Measurements from ENCODE around the gene PGAP3.

Gene PGAP3

GRCh38 chr17:39678340-39679116 lies 9.3 kb downstream of the PGAP3 start:
- H3K4me3 ChIP-seq (replicated peaks; ENCODE audit: low read depth, low read length), result no peak overlapping the region
- DNase-seq (ENCODE audit: low read depth), result no peak
- TF ChIP-seq CTCF (IDR thresholded peaks at IDR 0.05; ENCODE audit: low read length, missing control alignments), result no peak

GRCh38 chr17:39677542-39678339 lies 10.1 kb downstream of the PGAP3 start:
- no peak overlapping the region for H3K4me3 ChIP-seq (replicated peaks; ENCODE audit: low read depth, low read length)
- TF ChIP-seq CTCF (IDR thresholded peaks at IDR 0.05; ENCODE audit: low read length, missing control alignments), result no peak
- no peak for DNase-seq (ENCODE audit: low read depth)

GRCh38 chr17:39677072-39677471 lies 10.8 kb downstream of the PGAP3 start:
- TF ChIP-seq CTCF (IDR thresholded peaks at IDR 0.05; ENCODE audit: low read length, missing control alignments), result no peak
- no peak for DNase-seq (ENCODE audit: low read depth)
- no peak overlapping the region for H3K4me3 ChIP-seq (replicated peaks; ENCODE audit: low read depth, low read length)

- no peak overlapping the region for H3K4me3 ChIP-seq (replicated peaks; ENCODE audit: low read depth, low read length)
- TF ChIP-seq CTCF (IDR thresholded peaks at IDR 0.05; ENCODE audit: low read length, missing control alignments), result no peak
- DNase-seq (ENCODE audit: low read depth), result no peak
These were observed 11.5 kb downstream of the PGAP3 start for GRCh38 chr17:39676198-39676819.

GRCh38 chr17:39675390-39676082 lies 12.3 kb downstream of the PGAP3 start:
- TF ChIP-seq CTCF (IDR thresholded peaks at IDR 0.05; ENCODE audit: low read length, missing control alignments), result no peak
- DNase-seq (ENCODE audit: low read depth), result no peak
- no peak overlapping the region for H3K4me3 ChIP-seq (replicated peaks; ENCODE audit: low read depth, low read length)

GRCh38 chr17:39674702-39675389 lies 13.0 kb downstream of the PGAP3 start:
- no peak for TF ChIP-seq CTCF (IDR thresholded peaks at IDR 0.05; ENCODE audit: low read length, missing control alignments)
- no peak for DNase-seq (ENCODE audit: low read depth)
- H3K4me3 ChIP-seq (replicated peaks; ENCODE audit: low read depth, low read length), result no peak overlapping the region

All from fibroblast of pulmonary artery (primary cell).